ENCODE results near the gene RBL1.
"Not testable (repeated sequence)": the region's sequence is repeated elsewhere in the genome, so short reads cannot be mapped to it uniquely, and the experiment has no call there.

RBL1 gene

DNA sequence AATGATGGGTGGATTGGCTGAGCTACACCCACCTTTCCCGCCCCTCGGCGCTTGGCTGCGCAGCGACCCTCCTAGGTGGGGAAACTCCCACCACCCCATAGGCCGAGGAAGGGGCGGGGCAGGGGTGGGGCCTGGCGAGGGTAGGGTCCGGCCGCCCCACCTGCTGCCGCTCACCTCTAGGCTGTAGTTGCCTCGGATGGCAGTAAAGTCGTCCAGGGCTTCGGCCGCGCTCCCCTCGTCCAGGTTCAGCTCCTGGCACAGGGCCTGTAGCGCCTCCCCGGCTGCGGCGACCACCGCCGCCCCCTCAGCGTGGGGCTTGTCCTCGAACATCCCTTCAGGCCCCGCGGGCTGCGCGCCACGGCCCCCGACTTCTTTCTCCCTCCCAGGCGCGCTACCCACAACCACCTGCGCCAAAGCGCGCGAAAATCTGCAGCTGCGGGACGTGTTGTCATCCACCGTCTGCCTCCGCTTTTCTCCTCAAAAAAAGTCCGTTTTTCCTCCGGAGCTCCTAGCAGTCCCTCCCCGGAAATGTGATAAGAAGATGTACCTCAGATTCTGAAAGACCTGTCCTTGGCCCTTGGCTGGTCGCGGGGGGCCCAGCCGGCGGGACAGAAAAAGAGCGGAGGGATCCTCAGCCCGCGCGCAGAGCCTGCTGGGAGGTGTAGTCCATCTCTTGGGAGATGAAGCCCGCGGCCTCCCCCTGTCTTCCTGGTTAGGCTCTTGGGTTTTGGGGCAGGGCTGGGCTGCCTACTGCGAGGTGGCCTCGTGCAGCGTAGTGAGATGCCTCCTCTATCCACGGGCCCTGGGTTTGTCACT lies at the start of gene RBL1:
Gene RBL1, minus strand, starts transcription at position 399 of the 816 bp plus-strand sequence. Its CDS starts 69 bp downstream, at position 330.
- DNase-seq: peak; percentile 74 to 77

GRCh38 chr20:37144856-37145404 lies 49.1 kb upstream of the RBL1 start:
- no peak for DNase-seq

- no peak for DNase-seq
These were observed 46.9 kb upstream of the RBL1 start for GRCh38 chr20:37142708-37143107.

DNA sequence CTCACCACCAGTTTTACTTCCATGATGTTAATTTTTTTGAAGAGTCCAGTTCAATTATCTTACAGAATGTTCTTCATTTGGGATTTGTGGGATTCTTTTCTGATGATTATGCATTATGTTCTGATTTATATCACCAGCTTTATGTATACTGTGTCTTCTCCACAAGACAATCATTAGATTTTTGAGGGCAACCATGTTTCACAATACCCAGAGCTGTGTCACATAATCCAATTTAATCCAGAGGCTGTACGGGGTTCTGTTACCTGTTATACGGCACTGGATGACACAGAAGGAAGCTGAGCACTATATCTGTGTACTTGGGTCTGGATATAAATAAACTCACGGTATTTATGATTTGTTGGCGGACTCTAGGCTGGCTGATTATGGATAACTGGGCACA lies 41.8 kb upstream of the RBL1 start:
- DNase-seq: no peak

- no peak for DNase-seq
These were observed 38.2 kb upstream of the RBL1 start for GRCh38 chr20:37133952-37134351.

DNA sequence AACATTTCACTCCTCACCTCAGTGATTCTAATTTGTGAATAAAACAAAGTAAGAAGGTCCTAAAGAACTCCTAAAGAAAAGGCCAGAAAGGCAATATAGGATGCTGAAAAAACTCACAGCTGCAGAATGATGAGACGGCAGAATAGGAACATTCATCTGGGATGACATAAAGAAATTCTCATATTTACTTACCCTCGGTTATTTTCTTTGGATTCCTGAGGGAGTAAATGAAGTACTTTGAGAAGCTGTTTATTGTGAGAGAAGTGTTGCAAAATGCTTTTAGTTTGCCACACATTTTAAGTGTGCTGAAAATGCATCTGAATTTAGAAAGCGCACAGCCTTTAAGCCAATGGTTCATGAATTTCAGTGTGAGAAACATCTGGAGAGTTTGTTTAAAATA lies 35.7 kb upstream of the RBL1 start:
- DNase-seq: no peak

GRCh38 chr20:37128803-37129202 lies 33.0 kb upstream of the RBL1 start:
- no peak for DNase-seq

DNA sequence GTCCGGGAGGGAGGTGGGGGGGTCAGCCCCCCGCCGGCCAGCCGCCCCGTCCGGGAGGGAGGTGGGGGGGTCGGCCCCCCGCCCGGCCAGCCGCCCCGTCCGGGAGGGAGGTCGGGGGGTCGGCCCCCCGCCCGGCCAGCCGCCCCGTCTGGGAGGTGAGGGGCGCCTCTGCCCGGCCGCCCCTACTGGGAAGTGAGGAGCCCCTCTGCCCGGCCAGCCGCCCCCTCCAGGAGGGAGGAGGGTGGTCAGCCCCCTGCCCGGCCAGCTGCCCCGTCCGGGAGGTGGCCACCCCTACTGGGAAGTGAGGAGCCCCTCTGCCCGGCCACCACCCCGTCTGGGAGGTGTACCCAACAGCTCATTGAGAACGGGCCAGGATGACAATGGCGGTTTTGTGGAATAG lies 30.5 kb upstream of the RBL1 start:
- DNase-seq: not testable (repeated sequence)

GRCh38 chr20:37123441-37123840 lies 27.6 kb upstream of the RBL1 start:
- DNase-seq: no peak

- no peak for DNase-seq
These were observed 24.7 kb upstream of the RBL1 start for GRCh38 chr20:37120497-37120896.

DNA sequence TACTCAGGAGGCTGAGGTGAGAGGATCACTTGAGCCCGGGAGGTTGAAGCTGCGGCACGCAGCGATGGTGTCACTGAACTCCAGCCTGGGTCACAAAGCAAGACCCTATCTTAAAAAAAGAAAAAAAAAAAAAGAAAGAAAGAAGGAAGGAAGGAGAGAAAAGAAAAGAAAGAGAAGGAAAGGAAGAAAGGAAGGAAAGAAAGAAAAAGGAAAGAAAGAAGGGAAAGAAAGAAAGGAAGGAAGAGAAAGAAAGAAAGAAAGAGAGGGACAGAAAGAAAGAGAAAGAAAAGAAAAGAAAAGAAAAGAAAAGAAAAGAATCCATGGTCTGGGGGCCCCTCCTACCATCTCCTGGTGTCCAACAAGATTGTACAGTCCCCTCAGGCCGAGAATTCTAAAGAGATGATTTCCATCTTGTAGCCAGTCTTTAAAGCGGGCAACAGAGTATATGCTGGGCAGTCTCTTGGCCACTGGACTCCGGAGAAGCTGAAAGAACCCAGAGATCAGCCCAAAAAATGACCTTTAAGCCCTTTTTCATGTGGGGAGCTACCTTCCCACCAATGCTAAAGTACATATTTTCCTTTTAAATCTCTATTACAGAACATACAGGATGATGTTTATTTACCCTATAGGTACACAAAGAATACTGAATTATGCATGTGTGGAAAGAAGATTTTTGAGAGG lies 23.7 kb upstream of the RBL1 start:
- no peak for DNase-seq

DNA sequence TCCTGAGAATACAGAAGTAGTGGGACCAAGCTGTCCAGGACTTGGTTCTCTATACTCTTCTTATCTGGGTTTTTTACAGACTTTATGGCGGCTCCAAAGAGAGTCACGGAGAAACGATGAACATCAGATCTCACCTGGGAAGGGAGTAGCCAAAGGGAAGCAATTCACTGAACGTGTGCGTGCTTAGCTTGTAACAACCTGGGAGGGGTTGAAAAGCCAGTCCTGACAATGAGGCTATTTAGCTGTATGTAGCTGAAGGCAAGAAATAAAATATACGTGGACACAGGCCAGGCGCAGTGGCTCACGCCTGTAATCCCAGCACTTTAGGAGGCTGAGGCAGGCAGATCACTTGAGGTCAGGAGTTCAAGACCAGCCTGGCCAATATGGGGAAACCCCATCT lies 18.2 kb upstream of the RBL1 start:
- no peak for DNase-seq

- no peak for DNase-seq
These were observed 16.2 kb upstream of the RBL1 start for GRCh38 chr20:37111926-37112455.

- DNase-seq: no peak
These were observed 12.9 kb upstream of the RBL1 start for GRCh38 chr20:37108676-37109075.

DNA sequence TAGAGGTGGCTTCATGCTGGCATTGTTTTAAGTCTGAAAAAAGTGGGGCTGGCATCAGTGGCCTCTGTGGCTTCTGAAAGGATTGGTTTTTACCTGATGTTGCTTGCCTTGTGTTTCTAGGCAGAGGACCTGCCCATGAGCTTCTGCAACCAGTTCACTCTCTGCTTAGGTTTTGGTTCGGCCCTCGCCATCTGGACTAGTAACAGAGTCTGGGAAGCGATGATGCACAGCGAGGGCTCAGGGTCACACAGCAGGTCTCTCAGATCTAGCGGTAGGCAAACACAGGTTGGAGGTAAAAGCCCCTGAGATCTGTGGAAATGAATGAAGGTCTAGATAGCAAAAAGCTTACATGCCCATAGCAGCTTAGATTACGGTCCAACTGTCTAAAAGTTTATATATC lies 6.8 kb upstream of the RBL1 start:
- no peak for DNase-seq

DNA sequence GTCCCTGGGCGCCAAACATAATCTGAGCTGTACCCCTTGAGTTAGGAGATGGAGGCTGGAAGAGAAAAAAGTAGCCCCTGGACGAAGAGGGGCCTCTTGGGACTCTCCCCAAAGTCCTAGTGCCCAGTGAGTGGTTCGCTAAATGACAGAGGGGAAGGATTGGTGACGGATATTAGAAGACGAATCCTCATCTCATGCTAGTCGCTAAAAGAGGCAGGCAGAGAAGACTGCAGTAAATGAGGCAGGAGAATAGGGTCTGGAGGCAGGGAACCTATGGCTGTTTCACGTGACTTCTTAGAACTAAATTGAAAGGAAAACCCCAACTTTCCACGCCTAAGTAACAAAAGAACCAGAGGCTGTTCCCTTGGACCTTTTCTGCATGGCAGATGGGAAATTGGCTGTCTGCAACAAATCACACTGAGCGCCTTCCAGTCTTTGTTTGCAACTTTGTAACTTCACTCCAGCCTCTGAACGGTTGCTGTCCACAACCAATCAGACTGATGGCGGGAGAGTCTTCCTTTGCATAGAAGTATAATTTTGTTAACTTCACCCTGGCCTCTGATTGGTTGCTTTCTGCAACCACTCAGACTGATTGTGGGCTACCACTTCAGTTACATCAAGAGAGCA lies 731 bp upstream of the RBL1 start:
- no peak for DNase-seq

DNA sequence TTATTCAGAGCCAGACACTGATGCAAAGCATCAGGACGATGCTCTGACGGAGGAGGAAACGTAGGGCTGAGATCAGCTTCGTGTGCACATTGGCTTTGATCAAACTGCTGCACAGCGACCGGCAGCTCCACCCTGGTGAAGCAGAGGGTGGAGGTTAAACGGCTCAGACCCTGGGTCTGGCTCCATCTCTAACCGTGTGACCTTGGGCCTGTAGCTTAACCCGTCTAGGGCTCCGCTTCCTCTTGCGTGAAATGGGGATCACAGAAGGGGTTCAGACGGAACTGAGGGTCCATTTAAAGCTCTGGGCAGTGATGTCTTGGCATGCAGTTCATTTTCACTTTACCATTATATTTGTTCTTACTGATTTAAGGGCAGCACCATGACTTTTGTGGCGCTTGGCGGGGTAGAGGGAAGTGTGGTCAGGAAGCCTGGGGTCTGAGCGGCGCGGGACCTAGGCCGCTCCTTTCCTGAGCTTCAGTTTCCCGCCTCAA lies 644 bp downstream of the RBL1 start:
- DNase-seq: peak; percentile 26 to 27

DNA sequence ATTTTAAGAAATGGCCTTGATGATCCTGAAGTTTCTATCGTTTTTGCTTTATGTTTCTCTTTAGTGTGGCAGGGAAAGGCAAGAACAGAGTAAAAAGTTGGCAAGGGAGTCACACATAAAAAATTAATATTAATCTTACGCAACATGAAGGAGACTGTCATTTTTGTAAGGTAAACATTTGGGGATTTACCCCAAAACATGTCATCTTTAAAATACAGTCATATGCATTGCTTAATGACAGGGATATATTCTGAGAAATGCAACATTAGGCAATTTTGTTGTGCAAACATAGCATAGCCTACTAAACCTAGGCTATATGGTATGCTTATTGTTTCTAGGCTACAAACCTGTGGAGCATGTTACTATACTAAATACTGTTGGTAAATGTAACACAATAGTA lies 5.4 kb downstream of the RBL1 start:
- DNase-seq: no peak

GRCh38 chr20:37081717-37082289 lies 14.0 kb downstream of the RBL1 start:
- DNase-seq: peak; percentile 50 to 55

DNA sequence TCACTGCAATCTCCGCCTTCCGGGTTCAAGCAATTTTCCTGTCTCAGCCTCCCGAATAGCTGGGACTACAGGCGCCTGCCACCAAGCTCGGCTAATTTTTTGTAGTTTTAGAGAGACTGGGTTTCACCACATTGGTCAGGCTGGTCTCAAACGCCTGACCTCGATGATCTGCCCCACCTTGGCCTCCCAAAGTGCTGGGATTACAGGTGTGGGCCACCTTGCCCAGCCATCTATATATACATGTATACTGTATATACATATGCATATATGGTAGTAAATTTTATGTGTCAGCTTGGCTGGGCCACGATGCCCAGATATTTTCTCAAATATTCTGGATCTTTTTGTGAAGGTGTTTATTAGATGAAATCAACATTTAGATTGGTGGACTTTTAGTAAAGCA lies 18.8 kb downstream of the RBL1 start:
- DNase-seq: no peak

DNA sequence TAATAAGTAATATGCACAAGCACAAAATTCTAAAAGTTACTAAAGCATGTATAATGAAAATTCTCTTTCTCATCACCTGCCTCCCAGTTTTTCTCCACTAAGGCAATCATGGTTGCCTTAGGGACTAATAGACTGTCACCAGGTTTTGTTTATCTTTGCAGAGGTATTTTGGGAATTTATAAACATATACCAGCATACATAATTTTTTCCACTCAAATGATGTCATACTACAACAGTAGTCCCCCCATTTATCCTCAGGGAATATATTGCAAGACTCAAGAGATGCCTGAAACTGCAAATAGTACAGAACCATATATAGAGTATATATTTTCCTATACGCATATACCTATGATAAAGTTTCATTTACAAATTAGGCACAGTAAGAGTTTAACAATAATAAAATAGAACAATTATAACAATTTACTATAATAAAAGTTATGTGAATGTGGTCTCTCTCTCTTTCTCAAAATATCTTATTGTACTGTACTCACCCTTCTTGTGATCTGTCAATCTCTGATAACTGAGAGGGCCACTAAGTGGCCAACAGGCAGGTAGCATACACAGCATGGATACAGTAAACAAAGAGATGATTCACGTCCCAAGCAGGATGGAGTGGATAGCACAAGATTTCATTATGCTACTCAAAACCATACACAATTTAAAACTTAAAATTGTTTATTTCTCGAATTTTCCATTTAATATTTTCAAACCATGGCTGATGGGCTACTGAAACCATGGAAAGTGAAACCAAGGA lies 19.7 kb downstream of the RBL1 start:
- DNase-seq: no peak

All from activated CD4-positive, alpha-beta T cell treated with anti-CD3 and anti-CD28 coated beads, Interleukin-2, amount 50 U/mL, for 4 hours (primary cell).